NCI-H2107 treated with DMSO at 0.1 percent for 48 hours (cell line): Measurements from ENCODE around the gene DDX5.
"Not testable (repeated sequence)": the region's sequence is repeated elsewhere in the genome, so short reads cannot be mapped to it uniquely, and the experiment has no call there.

ENCODE experiments used
- DNase-seq: peaks from one replicate; lab custom pipeline; 2025; ENCODE audit not compliant: unreplicated experiment; lab: John Stamatoyannopoulos, UW

Gene DDX5

DNA sequence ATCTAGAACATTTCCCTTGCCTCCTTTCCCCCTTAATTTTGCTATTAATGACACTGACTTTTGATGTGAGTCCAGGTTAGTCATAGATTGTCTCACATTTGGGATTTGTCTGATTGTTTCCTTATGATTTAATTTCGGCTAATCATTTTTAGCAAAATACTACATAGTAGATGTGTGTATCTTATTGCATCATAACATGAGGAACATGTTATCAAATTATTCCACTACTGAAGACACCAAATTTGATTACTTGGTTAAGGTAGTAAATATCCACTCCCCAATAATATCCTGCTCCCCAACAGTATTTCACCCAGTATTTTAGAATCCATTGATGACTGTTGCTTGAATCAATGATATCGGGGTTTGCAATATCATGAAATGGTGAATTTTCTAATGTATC, 12.0 kb downstream of the DDX5 start:
- no peak for DNase-seq

GRCh38 chr17:64492481-64493109, 13.5 kb downstream of the DDX5 start:
- no peak for DNase-seq

GRCh38 chr17:64491994-64492393, 14.1 kb downstream of the DDX5 start:
- DNase-seq, result no peak

- DNase-seq, result no peak
These were observed 14.8 kb downstream of the DDX5 start for GRCh38 chr17:64491034-64491860.

DNA sequence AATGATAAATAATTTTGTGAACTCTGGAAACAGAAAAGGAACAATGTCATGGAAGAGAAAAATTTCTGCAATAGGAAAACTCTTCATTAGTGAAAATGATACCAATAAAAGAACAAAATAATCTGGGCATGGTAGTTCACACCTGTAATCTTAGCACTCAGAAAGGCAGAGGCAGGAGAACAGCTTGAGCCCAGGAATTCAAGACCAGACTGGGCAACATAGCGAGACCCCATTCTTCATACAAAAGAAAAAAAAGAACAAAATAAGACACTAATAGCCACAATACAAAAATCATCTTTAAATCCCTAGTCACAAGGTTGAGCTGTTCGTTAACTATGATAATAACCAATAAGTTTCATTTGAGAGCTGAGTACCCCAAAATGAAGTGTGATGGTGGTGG, 17.8 kb downstream of the DDX5 start:
- no peak for DNase-seq

- no peak for DNase-seq
These were observed 21.7 kb downstream of the DDX5 start for GRCh38 chr17:64484380-64484779.

DNA sequence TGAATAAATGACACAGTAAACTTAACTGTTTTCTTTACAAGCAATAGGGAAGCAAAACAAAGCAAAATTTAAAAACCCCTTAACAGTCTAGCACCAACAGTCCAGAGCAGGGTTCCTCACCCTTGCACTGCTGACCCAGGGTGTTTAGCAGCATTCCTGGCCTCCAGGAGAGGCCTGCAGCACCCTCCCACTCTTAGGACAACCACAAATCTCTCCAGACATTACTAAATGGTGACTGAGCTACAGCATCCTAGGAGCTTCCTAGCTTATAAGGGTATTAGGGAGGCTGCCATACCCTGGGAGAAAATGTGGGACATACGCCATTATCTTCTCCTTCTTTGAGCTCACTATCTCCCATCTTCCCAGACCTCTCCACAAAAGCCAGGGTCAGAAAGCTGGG, 25.1 kb downstream of the DDX5 start:
- DNase-seq, result no peak

GRCh38 chr17:64477849-64478248, 28.2 kb downstream of the DDX5 start:
- DNase-seq, result no peak

- DNase-seq, result no peak
These were observed 33.5 kb downstream of the DDX5 start for GRCh38 chr17:64472564-64472963.

DNA sequence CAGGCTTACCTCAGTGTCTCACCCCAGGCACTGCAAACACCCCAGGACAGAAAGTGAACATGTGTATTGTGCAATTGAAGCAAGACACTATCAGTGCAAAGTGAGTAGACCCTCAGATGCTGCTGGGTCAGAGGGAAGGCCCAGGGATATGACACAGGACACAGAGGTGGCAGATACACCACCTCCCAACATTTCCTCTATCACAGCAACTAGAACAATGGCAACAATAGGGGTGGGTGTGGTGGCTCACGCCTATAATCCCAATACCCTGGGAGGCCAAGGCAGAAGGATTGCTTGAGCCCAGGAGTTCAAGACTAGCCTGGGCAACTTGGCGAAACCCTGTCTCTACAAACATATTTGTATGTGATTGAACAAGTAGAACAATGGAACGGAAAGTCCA, 34.6 kb downstream of the DDX5 start:
- no peak for DNase-seq

DNA sequence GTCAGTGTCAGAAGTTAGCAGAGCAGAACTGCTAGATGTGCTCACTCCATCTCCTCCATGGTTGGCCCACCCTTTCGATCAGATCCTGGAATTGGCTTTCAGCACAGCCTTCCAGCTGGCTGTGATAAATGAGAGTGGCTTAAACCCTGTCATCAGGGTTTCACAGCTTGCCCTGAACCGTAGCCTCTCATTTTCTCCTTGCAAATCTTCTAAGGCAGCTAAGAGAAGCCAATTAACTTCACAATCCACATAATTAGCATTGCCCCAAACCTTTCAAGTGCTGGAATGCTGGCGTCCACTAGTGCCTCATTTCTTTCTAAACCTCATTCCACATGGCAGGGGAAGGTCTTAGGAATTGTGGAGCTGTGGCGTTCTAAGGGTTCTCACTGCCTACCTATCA, 35.5 kb downstream of the DDX5 start:
- no peak for DNase-seq

- not testable (repeated sequence) for DNase-seq
These were observed 39.3 kb downstream of the DDX5 start for GRCh38 chr17:64466834-64467233.

DNA sequence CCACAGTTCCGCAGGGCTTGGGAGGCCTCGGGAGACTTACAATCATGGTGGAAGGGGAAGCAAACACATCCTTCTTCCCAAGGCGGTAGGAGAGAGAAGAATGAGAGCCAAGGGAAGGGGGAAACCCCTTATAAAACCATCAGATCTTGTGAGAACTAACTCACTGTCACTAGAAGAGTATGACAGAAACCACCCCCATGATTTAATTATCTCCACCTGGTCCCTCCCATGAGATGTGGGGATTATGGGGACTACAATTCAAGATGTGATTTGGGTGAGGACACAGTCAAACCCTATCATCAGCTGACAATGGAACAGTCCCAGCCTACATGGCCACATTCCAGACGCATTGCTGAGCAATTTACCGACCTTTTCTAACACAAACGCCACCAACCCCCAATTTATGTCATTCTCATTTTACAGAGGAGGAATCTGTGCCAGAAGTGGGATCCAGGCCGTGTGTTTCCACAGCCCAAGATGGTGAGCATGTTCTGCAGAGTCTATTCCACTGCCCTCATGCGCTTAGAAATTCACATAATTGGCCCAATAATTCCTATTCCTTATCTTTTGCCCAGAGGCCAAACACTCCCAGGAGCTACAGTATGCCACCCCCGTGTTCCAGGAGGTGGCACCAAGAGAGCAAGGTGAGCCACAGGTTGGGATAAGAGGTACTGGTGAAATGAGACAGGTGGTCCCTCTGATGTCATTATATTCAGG, 39.9 kb downstream of the DDX5 start:
- no peak for DNase-seq

DNA sequence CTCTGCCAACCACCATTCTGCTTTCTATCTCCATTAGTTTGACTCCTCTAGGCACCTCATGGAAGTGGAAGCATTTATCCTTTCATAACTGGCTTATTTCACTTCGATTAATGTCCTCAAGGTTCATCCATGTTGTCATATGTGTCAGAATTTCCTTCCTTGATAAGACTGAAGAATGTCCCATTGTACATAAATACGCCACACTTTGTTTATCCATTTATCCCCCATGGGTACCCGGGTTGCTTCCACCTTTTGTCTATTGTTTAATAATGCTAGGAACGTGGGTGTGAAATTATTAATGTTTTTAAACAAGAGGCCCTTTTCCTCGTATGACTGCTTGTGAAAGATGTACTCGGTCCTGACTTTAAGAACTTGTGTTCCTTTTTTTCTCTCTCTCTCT, 44.3 kb downstream of the DDX5 start:
- no peak for DNase-seq

GRCh38 chr17:64460955-64461354, 45.1 kb downstream of the DDX5 start:
- DNase-seq, result no peak

DNA sequence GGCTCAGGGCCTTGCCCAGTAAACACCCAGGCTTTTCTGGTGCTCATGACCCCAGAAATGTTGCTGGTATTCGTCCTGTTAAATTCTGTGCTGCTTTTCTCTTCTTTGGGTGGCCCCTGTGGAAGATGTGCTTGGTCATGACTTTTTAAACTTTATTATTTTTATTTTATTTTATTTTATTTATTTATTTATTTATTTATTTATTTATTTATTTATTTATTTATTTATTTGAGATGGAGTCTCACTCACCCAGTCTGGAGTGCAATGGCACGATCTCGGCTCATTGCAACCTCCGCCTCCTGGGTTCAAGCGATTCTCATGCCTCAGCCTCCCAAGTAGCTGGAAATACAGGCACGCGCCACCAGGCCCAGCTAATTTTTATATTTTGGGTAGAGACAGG, 46.3 kb downstream of the DDX5 start:
- not testable (repeated sequence) for DNase-seq

GRCh38 chr17:64459284-64459747, 46.8 kb downstream of the DDX5 start:
- DNase-seq, result no peak

GRCh38 chr17:64458756-64459155, 47.3 kb downstream of the DDX5 start:
- DNase-seq, result no peak

DNA sequence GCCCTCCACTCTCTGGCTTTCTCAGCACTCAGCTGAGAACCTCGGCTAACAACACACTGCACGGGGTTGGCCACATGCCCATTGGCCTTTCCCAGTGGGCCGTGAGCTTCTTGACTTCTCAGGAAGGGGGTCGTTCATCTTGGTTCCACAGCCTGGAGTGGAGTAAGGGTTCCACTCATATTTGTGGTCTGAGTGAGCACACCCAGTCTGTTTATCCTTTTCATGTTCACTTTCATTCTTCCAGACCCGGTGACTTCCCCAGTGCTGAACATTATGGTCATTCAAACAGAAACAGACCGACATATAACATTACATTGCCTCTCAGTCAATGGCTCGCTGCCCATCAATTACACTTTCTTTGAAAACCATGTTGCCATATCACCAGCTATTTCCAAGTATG, 48.9 kb downstream of the DDX5 start:
- DNase-seq, result no peak

GRCh38 chr17:64455993-64456885, 49.9 kb downstream of the DDX5 start:
- DNase-seq, result no peak

DNA sequence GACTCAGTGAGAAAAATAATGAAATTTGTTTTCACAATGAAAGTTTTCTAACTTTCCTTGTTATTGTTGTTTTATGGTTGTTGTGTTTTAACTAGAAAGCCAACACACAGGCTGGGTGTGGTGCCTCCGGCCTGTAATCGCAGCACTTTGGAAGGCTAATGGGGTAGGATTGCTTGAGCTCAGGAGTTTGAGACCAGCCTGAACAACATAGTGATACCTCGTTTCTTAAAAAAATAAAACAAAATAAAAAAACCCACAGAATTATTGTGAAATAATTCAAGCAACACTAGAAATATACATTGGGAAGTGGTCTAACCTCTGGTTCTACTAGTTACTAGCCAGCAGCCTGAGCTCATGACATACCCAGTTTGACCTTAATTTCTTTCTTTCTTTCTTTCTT, 56.5 kb downstream of the DDX5 start:
- DNase-seq, result no peak
